T-helper 1 cell (primary cell): ENCODE measurements around the gene IKBKE.
A peak's percentile ranks its signal among the peaks of the same experiment; 100 is the strongest.

Experiments used
- DNase-seq, 5 donors: peaks; one replicate each; pipeline ENCODE4 v3.0.0-alpha.2; 2012 to 2020

The IKBKE gene

DNA sequence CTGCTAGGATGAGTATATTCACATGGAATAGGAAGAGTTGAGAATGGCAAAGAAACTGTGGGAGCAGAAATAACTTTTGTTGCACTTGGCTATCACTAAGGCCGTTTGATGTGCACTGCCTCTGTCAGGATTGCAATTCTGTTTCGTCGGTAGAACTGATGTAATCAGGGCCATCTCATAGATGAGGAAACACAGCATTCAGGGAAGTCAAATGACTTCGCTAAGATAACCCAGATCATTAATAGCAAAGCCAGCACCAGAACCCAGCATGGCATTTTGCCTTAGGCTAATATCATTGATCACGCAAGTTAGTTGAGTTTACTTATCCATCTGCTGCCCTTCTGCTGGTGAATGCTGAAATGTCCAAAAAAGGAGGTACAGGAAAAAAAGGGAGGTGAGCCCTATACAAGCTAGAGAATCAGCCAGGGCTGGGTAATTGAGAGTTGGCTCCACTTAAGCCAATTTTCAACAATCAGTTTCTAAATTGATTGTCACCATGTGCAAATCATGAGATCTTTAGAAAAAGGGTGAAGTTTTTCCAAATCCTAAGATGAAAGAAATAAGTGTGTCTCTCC, 44.6 kb downstream of the IKBKE start:
- no peak for DNase-seq

DNA sequence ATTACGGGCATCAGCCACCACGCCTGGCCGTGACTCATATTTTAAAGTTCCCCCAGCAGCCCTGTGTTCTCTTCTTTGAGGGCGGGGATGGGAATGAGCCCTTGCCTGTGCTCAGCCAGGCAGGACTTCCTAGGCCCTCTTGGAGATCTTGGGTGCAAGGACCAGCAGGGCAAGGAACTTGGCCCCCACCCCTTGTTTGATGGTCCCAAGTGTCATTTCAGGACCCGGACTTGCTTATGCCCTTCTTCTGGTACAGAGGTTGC, 46.4 kb downstream of the IKBKE start:
- DNase-seq, result no peak

GRCh38 chr1:206517784-206518183, 47.5 kb downstream of the IKBKE start:
- DNase-seq, result no peak

DNA sequence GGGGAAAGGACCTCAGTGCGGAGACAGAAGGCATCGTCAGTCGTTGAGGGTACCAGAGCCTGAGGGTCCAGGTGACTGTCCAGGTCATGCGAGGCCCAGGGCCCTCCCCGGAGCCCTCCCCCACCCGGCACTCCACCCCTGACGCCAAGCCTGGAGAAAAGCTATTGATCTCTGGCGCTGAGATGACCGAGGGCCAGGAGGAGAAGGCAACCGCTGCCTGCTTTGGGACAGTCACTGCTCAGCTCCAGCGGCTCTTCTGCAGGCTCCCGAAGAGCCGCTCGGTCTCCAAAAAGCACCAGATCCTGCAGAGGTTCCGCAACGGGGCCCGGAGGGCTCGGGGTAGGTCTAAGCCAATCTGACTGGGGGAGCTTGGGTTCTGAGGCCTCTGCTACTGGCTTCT, 47.9 kb downstream of the IKBKE start:
- DNase-seq, result no peak

- no peak for DNase-seq
These were observed 48.5 kb downstream of the IKBKE start for GRCh38 chr1:206518743-206519142.

- no peak for DNase-seq
These were observed 50.9 kb downstream of the IKBKE start for GRCh38 chr1:206521127-206521526.

- no peak for DNase-seq
These were observed 51.6 kb downstream of the IKBKE start for GRCh38 chr1:206521694-206522402.

DNA sequence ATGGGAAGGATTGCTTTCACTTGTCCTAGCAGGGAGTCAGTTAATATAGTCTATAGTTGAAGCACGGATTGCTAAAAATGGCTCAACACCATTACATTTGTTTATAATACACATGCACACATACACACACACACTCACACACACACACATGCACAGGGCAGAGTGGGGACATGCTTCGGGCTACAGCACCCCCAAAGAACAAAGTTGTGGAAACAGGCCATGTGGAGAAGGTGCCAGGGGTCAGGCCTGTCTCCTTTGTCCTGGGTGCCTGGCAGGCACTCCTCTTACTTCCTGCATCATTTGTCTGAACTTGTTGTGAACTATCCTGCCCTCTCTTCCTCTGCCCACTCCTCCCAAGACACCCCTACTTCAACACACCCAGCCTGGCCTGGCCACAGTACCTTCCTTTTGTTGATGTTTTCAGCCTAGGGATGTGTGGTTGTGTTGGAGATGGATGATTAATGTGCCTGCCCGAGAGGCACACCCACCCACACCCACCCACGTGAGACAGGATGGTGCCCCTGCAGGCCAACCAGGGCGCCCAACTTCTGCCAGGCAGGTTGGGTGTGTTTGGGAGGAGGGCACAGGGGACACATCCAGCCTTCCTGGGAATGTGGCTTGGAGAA, 54.6 kb downstream of the IKBKE start:
- DNase-seq, result no peak

DNA sequence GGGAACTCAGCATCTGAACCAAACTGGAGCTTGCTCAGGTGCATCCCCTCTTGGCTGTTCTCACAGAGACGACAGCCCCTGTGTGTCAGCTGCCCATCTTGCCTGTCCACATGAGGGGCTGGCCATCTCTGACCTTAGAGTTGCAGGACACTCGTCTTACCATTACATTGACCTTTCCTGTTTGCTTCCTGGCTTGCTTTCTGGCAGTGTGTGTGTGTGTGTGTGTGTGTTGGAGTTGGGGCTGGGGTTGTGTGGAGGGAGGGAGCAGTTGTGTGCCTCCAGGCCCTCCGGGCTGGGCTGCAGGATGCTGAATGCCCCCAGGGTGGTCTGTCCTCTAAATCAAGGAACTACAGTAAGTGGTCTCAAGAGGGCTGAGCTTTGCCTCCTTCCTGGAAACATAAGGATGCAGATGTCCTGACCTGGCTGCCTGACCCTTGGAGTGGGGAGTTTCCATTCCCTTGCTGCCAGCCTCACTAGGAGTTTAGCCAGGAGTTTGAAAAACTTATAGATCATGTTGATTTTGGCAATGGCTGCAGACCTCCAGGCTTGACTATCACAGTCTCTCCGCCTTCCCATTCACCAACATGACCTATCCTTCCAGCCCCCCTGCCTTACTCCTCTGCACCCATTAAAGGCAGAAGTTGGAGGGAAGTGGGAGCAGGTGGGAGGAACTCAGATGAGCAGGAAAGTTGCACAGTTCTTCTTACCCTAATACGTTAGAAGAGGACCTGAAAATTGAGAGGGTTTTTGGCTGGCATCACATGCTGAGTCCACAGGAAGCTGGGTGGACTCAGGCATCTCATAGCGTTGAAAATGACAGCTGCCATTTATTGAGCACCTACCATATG, 56.0 kb downstream of the IKBKE start:
- no peak for DNase-seq

DNA sequence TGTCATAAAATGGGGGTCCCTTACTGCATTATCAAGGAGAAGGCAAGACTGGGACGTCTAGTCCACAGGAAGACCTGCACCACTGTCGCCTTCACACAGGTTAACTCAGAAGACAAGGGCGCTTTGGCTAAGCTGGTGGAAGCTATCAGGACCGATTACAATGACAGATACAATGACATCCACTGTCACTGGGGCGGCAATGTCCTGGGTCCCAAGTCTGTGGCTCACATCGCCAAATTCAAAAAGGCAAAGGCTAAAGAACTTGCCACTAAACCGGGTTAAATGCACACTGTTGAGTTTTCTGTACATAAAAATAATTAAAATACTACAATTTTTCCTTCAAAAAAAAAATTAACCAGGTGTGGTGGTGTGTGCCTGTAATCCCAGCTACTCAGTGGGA, 59.1 kb downstream of the IKBKE start:
- no peak for DNase-seq

DNA sequence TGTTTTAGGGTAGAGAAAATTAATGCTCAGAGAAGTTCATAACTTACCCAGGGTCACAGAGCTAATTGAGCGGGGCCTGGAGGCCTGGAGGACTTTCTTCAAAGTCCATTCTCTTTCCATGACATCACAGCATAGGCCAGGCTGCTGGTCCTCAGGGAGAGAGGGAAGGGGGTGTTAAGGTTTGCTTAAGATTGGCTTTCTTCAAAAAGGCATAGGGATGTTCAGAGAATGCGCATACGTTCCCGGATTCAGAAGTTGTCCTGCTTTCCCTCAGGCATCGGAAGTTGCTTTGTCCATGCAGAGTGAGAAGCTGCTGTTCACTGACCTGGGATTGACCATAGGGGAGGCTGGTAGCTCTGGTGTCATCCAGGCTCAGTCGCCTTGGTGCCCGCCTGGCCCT, 62.1 kb downstream of the IKBKE start:
- DNase-seq, result no peak

DNA sequence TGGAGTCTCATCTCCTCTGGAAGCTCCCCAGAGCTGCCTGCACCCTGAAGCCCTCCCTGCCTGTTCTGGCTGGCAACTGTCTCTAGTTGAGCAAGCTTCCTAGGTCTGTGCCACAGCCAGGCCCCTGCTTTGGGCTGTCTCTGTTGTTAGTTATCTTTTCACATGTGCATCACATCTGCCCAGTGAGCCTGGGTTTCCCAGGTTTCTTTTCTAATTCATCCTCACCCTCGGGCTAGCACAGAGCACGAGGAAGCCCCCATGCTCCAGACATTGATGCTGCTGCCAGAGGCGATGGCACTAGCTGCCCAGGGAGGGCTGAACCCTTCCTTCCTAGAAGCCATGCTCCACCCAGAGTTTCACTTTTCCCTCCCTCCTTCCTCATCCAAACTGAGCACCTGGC, 64.3 kb downstream of the IKBKE start:
- no peak for DNase-seq

DNA sequence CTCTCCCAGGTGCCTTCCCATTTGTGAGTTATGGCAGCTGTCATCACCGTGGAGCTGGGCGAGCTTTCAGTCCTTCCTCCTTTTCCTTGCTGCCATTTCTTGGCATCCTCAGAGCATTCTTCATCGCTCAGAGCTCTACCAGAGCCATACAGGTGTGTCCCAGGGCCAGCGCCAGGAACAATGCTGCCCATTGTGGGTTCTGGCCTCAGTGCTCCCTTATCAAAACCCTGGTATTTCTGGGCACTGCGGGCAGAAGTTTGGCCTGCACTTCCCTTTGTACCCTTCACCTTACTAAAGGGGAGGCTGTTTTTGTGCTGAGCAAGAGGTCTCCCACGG, 65.5 kb downstream of the IKBKE start:
- DNase-seq, result no peak

DNA sequence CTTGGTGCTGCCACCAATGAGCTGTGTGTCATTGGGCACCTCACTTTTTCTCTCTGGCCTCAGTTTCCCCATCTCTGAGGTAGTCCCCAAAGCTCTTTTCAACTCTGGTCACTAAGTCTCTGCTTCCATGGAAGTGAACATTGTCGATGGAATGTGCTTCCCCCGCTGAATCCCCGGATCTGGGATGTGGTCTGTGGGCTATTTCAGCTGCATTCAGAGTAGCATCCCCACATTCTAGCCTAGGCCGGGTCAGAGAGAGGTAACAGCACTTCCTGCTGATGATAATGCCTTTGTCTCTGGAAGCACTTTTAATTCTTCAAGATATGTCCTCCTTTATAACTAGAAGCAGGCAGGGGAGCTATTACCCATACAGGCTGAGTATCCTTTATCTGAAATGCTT, 66.9 kb downstream of the IKBKE start:
- no peak for DNase-seq

DNA sequence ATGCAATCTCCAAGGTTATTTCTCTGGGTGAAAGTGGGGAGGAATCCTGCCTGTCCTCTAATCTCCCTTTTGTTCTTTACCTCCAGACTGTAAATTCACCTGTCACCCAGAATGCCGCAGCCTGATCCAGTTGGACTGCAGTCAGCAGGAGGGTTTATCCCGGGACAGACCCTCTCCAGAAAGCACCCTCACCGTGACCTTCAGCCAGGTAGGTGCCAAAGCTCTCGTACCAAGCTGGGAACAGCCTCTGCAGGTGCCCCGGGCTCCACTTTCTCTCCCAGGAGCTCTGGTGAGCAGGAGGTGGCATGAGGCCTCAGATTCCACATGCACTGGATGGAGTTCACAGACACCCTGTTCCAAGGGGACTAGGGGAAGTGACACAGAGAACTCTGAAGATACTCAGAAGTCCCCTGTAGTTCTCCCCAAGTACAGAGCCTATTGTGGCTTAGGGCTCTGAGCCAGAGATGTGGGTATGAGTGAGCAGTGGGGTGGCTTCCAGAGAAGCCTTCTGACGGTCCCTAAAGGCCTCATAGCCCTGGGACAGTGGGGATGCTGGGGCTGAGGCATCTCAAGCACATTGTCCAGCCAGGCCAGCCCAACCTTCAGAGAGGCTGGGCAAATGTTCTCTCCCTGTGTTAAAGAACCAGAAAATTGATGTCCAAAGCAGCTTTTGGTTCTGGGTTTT, 68.0 kb downstream of the IKBKE start:
- DNase-seq, result no peak

GRCh38 chr1:206538901-206539640, 68.8 kb downstream of the IKBKE start:
- no peak for DNase-seq

DNA sequence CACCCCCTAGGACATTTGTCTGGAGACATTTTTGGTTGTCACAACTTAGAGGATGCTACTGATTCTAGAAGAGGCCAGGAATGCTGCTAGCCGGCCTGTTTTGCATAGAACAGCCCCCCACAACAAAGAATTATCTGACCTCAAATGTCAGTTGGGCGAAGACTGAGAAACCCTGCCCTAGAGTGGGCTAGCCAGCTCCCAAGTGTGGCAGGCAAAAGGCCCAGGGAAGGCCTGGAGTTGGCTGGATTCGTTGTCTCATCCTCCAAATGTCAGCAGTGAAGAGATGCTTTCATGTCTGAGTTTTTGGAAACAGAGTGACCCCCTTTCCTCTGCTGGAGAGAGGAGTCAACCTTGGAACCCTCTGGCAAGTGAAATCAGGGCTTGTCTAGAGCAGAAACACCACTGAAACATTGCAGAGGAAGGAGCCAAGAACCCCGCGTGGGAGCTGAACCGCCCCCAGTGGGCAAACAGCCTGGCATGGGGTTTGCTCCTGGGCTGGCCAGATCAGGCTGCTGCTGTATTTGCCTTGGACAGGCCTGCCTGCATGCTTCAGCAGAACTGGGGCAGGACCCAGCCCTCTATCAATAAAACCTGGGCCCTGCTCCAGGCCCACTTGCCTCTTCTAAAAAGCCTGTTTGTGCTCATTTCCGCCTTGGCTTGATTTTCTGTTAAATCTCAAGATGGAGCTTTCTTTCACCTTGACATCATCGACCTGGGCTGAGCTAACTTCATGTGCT, 69.9 kb downstream of the IKBKE start:
- DNase-seq, result no peak

GRCh38 chr1:206541236-206541833, 71.1 kb downstream of the IKBKE start:
- DNase-seq, result no peak

- DNase-seq, result peak; percentile 59 to 80 (median 69)
These were observed 74.4 kb downstream of the IKBKE start for GRCh38 chr1:206544562-206545257.

DNA sequence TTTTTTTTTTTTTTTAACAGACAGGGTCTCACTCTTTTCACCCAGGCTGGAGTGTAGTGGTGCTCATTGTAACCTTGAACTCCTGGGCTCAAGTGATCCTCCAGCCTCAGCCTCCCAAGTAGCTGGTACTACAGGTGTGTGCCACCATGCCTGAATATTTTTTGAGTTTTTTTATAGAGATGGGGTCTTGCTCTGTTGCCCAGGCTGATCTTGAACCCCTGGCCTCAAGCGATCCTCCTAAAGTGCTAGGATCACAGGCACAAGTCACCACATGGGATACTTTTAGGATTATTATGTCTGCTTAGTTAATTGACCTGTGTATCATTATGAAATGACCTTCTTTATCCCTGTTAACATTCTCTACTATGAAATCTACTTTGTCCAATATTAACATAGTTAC, 75.1 kb downstream of the IKBKE start:
- DNase-seq, result no peak
